Mucosa of descending colon (tissue), 3 donors: ENCODE measurements around the gene CDH4. TPM values are rescaled to one million over a fixed set of nuclear protein-coding genes. Genes with fewer than 3 reads are reported as not detected.

Source experiments
- ATAC-seq: fragments of 200-7000 bp; cut with Tn5 transposase; one replicate; pipeline ENCODE4 v1.9.1; 2020; ENCODE audit warnings: mild to moderate bottlenecking, moderate library complexity
- DNase-seq, 3 donors: peaks; one replicate each; pipeline ENCODE4 v3.0.0-alpha.2; 2020
- H3K36me3 ChIP-seq: fragments of 200-600 bp; one replicate; pipeline ENCODE4 v1.8.0; 2021; ENCODE audit warnings: low read depth, mild to moderate bottlenecking
- H3K4me1 ChIP-seq: fragments of 200-600 bp; one replicate; pipeline ENCODE4 v1.8.0; 2021; ENCODE audit warnings: low read depth, mild to moderate bottlenecking
- H3K4me3 ChIP-seq: fragments of 200-600 bp; one replicate; pipeline ENCODE4 v1.8.0; 2021; ENCODE audit warnings: mild to moderate bottlenecking
- H3K9me3 ChIP-seq: fragments of 200-600 bp; one replicate; pipeline ENCODE4 v1.8.0; 2021; ENCODE audit warnings: mild to moderate bottlenecking
- intact Hi-C, 2 donors: fragments of 100-400 bp; cut with DNase I in 1 of 2; cut with micrococcal nuclease in 1 of 2; formaldehyde crosslinking; loops; one replicate each; pipeline versions ENCODE4 v1.11.0 to v1.11.1; 2022; cut with DNase I, micrococcal nuclease
- total RNA-seq, 3 donors: library from RNA; stranded (reverse); fragmentation: NEBNext Ultra II Directional in 2 of 3; extraction: Animal tissue kit (Norgen Biotek cat#: 25700) in 2 of 3; gene quantifications; one replicate each; pipeline versions ENCODE4 v1.2.1 to v1.2.4, GENCODE V29; 2021 to 2023
- TF ChIP-seq, protein P1 (sequence below): fragments of 200-600 bp; IDR thresholded peaks from one replicate; pipeline ENCODE4 v1.8.0; 2022; ENCODE audit warnings: antibody characterized with exemption, mild to moderate bottlenecking
- donor health status: DM: no; HTN: no; CAD: no; lungs with moderate emphysema.
- donor health status: DM: no; HTN: no; CAD: no.
- donor health status: DM: no; HTN: yes; CAD: no.

The CDH4 gene
- total RNA-seq, 3 donors from 2014 or later, result 0.16 TPM; not detected in 2

GRCh38 chr20:61416546-61416945 lies 164.5 kb downstream of the CDH4 start:
- H3K4me1 ChIP-seq, result no peaks in the 10 kb centered on the region
- no peaks in the 10 kb centered on the region for H3K9me3 ChIP-seq
- intact Hi-C loops, result no loop called here
- H3K4me3 ChIP-seq, result no peak overlapping the region
- DNase-seq (no peak), ATAC-seq (no peak)
- TF ChIP-seq, protein P1, sequence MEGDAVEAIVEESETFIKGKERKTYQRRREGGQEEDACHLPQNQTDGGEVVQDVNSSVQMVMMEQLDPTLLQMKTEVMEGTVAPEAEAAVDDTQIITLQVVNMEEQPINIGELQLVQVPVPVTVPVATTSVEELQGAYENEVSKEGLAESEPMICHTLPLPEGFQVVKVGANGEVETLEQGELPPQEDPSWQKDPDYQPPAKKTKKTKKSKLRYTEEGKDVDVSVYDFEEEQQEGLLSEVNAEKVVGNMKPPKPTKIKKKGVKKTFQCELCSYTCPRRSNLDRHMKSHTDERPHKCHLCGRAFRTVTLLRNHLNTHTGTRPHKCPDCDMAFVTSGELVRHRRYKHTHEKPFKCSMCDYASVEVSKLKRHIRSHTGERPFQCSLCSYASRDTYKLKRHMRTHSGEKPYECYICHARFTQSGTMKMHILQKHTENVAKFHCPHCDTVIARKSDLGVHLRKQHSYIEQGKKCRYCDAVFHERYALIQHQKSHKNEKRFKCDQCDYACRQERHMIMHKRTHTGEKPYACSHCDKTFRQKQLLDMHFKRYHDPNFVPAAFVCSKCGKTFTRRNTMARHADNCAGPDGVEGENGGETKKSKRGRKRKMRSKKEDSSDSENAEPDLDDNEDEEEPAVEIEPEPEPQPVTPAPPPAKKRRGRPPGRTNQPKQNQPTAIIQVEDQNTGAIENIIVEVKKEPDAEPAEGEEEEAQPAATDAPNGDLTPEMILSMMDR, result no peak
- H3K36me3 ChIP-seq, result no peaks in the 10 kb centered on the region

DNA sequence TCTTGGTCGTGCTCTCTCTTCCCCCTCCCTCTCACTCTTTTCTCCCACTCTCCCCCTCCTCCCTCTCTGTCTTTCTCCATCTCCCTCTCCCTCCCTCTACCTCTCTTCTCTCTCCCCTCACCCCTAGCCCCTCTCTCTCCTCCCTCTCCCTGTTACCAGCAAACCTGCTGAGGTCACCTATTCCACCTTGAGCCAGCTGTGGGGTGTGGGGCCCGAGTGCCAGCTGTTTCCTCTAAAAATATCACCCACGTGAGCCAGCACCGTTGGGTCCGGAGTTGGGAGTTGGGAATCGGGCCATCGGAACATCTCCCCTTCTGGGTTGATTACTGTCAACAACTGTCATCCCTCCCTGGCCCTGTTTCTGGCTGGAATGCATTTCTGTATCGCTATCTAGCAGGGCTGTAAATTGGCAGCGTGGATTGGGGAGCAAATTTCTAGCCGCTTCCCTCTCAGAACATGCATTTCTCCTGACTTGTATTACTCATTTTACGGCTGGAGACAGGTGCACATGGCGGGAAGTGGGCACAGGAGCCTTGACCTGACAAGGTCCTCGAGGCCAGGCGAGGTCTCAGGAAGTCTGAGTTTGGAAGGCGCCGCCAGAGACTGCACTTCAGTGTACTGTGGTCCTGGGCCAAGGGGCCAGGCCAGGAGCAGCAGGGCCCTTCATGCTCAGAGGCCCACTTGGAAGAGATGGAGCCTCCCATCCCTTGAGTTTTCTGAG lies 165.3 kb downstream of the CDH4 start:
- intact Hi-C loops, result no loop called here
- ATAC-seq (no peak), DNase-seq (no peak)
- no peaks in the 10 kb centered on the region for H3K9me3 ChIP-seq
- no peaks in the 10 kb centered on the region for H3K4me1 ChIP-seq
- no peaks in the 10 kb centered on the region for H3K36me3 ChIP-seq
- H3K4me3 ChIP-seq, result no peak overlapping the region
- TF ChIP-seq, protein P1, result no peak

- DNase-seq, result no peak
- no peak for ATAC-seq
- no peaks in the 10 kb centered on the region for H3K4me1 ChIP-seq
- H3K4me3 ChIP-seq, result no peak overlapping the region
- H3K9me3 ChIP-seq, result no peaks in the 10 kb centered on the region
- H3K36me3 ChIP-seq, result no peaks in the 10 kb centered on the region
- TF ChIP-seq, protein P1, result no peak
- intact Hi-C loops, result no loop called here
Measured at GRCh38 chr20:61419010-61419409, 166.9 kb downstream of the CDH4 start.

DNA sequence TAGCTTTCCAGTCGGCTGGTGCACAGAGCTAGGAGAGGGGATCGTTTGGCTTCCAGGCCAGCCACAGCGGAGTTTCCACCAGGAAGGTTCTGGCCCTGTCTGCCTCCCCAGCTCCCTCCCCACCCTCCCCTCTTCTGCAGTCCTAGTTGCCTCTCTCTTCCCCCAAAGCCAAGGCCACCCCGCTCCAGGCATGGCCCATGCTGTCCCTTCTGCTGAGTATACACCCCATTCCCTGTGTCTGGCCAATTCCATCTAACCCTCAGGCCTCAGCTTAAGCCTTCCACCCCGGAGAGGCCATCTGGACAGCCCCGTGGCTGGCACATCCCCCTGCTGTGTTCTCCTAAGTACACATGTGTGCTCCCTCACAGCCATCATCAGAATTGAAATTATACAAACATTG lies 167.4 kb downstream of the CDH4 start:
- TF ChIP-seq, protein P1, result no peak
- DNase-seq, result no peak
- Histone ChIP-seq H3K4me3 (no peak overlapping the region), H3K36me3 (no peaks in the 10 kb centered on the region), H3K4me1 (no peaks in the 10 kb centered on the region), H3K9me3 (no peaks in the 10 kb centered on the region)
- ATAC-seq, result no peak
- intact Hi-C loops, result no loop called here

DNA sequence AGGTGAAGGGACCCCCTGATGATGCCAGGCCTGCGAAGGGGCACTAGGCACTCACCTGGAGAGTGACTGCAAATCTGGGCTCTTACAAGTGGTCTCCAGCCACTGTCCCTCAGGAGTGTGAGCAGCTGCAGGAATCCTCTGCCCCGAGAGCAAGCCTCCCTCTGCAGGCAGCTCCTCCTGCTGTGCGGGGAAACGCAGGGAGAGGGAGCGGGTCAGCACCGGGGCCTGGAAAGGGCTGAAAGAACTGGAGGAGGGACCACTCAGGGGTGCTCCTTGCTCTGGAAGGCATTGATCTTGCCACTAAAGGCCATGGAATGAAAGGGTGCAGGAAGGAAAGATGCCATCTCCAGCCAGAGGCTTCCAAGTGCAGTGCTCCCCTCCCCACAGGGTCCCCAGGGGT lies 168.0 kb downstream of the CDH4 start:
- TF ChIP-seq, protein P1, result no peak
- intact Hi-C loops, result no loop called here
- DNase-seq (no peak), ATAC-seq (no peak)
- Histone ChIP-seq H3K9me3 (no peaks in the 10 kb centered on the region), H3K36me3 (no peaks in the 10 kb centered on the region), H3K4me1 (no peaks in the 10 kb centered on the region), H3K4me3 (no peak overlapping the region)
